ENCODE measurements around the gene ABHD17B.
A peak's percentile ranks its signal among the peaks of the same experiment; 100 is the strongest.

Gene ABHD17B

DNA sequence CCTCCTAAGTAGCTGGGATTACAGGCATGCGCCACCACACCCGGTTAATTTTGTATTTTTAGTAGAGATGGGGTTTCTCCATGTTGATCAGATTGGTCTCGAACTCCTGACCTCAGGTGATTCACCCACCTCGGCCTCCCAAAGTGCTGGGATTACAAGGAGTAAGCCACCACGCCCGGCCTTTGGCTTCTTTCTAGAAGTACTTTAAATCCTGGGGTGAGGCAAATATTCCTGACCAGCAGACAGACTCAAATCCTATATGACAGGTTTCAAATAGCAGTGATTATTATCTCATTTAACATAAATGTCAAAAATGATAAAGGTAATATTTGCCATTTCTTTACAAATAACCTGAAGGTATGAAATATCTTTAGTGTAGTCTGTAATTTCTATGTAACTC is 35.6 kb downstream of the ABHD17B start:
- no peak for DNase-seq (ENCODE audit: low read depth, low spot score)
- TF ChIP-seq, protein P1, sequence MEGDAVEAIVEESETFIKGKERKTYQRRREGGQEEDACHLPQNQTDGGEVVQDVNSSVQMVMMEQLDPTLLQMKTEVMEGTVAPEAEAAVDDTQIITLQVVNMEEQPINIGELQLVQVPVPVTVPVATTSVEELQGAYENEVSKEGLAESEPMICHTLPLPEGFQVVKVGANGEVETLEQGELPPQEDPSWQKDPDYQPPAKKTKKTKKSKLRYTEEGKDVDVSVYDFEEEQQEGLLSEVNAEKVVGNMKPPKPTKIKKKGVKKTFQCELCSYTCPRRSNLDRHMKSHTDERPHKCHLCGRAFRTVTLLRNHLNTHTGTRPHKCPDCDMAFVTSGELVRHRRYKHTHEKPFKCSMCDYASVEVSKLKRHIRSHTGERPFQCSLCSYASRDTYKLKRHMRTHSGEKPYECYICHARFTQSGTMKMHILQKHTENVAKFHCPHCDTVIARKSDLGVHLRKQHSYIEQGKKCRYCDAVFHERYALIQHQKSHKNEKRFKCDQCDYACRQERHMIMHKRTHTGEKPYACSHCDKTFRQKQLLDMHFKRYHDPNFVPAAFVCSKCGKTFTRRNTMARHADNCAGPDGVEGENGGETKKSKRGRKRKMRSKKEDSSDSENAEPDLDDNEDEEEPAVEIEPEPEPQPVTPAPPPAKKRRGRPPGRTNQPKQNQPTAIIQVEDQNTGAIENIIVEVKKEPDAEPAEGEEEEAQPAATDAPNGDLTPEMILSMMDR (IDR thresholded peaks at IDR 0.05; ENCODE audit: low read depth, low read length), result no peak
- in situ Hi-C loops (cut with HindIII; ENCODE audit: low sequenced_read_pairs), result no loop called here
- H3K4me3 ChIP-seq (ENCODE audit: low read depth, low read length), result no peak overlapping the region

- in situ Hi-C loops (cut with HindIII; ENCODE audit: low sequenced_read_pairs), result no loop called here
- H3K4me3 ChIP-seq (ENCODE audit: low read depth, low read length), result no peak overlapping the region
- TF ChIP-seq, protein P1 (IDR thresholded peaks at IDR 0.05; ENCODE audit: low read depth, low read length), result no peak
- DNase-seq (ENCODE audit: low read depth, low spot score), result no peak
Observed at GRCh38 chr9:71863631-71864030, 47.4 kb downstream of the ABHD17B start.

GRCh38 chr9:71861618-71862017 is 49.4 kb downstream of the ABHD17B start:
- TF ChIP-seq, protein P1 (IDR thresholded peaks at IDR 0.05; ENCODE audit: low read depth, low read length), result no peak
- no peak overlapping the region for H3K4me3 ChIP-seq (ENCODE audit: low read depth, low read length)
- in situ Hi-C loops (cut with HindIII; ENCODE audit: low sequenced_read_pairs), result no loop called here
- DNase-seq (ENCODE audit: low read depth, low spot score), result no peak

DNA sequence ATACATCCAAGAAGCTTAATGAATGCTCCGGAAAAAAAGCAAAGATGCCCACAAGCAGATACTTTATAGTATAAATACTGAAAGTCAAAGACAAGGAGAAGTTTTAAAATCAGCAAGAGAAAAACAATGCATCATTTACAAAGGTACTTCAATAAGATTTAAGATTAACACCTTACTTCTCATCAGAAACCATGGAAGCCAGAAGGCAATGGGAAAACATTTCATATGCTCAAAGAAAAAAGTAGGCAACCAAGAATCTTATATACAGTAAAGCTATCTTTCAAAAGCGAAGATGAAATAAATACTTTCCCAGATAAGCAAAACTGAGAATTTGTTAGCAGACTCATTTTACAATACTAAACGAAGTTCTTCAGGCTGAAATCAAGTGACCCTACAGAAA is 51.1 kb downstream of the ABHD17B start:
- in situ Hi-C loops (cut with HindIII; ENCODE audit: low sequenced_read_pairs), result no loop called here
- TF ChIP-seq, protein P1 (IDR thresholded peaks at IDR 0.05; ENCODE audit: low read depth, low read length), result no peak
- no peak overlapping the region for H3K4me3 ChIP-seq (ENCODE audit: low read depth, low read length)
- peak; percentile 7 for DNase-seq (ENCODE audit: low read depth, low spot score)

GRCh38 chr9:71858812-71859211 is 52.2 kb downstream of the ABHD17B start:
- in situ Hi-C loops (cut with HindIII; ENCODE audit: low sequenced_read_pairs), result no loop called here
- TF ChIP-seq, protein P1 (IDR thresholded peaks at IDR 0.05; ENCODE audit: low read depth, low read length), result no peak
- peak; percentile 12 for DNase-seq (ENCODE audit: low read depth, low spot score)
- H3K4me3 ChIP-seq (ENCODE audit: low read depth, low read length), result no peak overlapping the region

GRCh38 chr9:71858102-71858798 is 52.7 kb downstream of the ABHD17B start:
- no peak overlapping the region for H3K4me3 ChIP-seq (ENCODE audit: low read depth, low read length)
- no peak for DNase-seq (ENCODE audit: low read depth, low spot score)
- in situ Hi-C loops (cut with HindIII; ENCODE audit: low sequenced_read_pairs), result no loop called here
- TF ChIP-seq, protein P1 (IDR thresholded peaks at IDR 0.05; ENCODE audit: low read depth, low read length), result no peak
